ENCODE results near the gene PRXL2A. TPM values are rescaled to one million over a fixed set of nuclear protein-coding genes. Genes with fewer than 3 reads are reported as not detected.

The PRXL2A gene
- polyA plus RNA-seq, 1 of the 3 experiments (the other 2 are of a cell fraction) = 15.6 TPM

DNA sequence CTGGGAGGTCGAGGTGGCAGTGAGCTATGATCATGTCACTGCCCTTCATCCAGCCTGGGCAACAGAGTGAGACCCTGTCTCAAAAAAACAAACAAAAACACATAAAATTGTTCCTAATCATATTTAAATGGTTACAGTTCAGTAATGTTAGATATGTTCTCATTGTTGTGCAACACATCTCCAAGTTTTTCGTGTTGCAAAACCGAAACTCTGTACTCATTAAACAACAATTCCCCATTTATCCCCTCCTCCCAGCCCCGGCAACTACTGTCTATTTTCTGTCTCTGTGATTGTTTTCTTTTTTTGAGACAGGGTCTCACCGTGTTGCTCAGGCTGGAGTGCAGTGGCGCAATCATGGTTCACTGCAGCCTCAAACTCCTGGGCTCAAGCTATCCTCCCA lies 16.1 kb upstream of the PRXL2A start (continued):
- TF ChIP-seq EP300 (IDR thresholded peaks at IDR 0.05; ENCODE audit: borderline replicate concordance in 1 of 2, low read depth in 1 of 2, low read length in 1 of 2) (no peak), USF1 (IDR thresholded peaks at IDR 0.05; ENCODE audit: borderline replicate concordance, low read depth) (no peak), GABPA (IDR thresholded peaks at IDR 0.05; ENCODE audit: low read depth) (no peak), FOXM1 (IDR thresholded peaks at IDR 0.05; ENCODE audit: low read depth) (no peak), POLR2AphosphoS5 (IDR thresholded peaks at IDR 0.05; ENCODE audit: low read depth, low read length) (no peak), RXRA (IDR thresholded peaks at IDR 0.05; ENCODE audit: borderline replicate concordance, low read depth) (no peak)
- TF ChIP-seq, protein P1, sequence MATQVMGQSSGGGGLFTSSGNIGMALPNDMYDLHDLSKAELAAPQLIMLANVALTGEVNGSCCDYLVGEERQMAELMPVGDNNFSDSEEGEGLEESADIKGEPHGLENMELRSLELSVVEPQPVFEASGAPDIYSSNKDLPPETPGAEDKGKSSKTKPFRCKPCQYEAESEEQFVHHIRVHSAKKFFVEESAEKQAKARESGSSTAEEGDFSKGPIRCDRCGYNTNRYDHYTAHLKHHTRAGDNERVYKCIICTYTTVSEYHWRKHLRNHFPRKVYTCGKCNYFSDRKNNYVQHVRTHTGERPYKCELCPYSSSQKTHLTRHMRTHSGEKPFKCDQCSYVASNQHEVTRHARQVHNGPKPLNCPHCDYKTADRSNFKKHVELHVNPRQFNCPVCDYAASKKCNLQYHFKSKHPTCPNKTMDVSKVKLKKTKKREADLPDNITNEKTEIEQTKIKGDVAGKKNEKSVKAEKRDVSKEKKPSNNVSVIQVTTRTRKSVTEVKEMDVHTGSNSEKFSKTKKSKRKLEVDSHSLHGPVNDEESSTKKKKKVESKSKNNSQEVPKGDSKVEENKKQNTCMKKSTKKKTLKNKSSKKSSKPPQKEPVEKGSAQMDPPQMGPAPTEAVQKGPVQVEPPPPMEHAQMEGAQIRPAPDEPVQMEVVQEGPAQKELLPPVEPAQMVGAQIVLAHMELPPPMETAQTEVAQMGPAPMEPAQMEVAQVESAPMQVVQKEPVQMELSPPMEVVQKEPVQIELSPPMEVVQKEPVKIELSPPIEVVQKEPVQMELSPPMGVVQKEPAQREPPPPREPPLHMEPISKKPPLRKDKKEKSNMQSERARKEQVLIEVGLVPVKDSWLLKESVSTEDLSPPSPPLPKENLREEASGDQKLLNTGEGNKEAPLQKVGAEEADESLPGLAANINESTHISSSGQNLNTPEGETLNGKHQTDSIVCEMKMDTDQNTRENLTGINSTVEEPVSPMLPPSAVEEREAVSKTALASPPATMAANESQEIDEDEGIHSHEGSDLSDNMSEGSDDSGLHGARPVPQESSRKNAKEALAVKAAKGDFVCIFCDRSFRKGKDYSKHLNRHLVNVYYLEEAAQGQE (IDR thresholded peaks at IDR 0.05; ENCODE audit: low read depth, low read length) = no peak

DNA sequence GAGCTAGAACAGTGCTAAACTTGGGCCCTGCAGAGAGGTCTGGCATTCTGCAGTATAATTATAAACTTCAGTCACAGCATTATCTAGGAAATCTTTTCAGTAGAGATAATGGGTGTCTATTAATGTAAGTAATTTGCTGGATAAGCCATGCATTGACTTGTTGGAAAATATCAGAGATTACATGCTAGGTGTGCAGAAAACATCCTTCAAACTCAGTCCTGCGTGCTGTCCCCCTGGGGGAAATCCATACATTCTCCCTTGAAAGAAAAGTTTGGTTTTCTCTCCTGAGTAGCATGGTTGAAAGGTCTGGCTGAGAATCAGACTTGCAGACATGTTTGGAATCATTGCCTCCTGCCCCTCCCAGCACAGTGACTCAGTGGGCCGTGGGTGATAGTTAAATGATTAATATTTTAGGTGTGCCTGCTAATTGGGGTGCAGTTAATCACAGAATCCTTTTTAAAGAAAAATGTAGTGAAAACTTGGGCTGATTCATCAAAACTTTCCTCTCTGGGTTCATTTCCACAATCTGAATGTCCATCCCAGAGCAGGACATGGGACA lies 13.9 kb upstream of the PRXL2A start:
- no peaks in the 10 kb centered on the region for H4K20me1 ChIP-seq (ENCODE audit: insufficient read depth)
- H3K4me1 ChIP-seq (ENCODE audit: control insufficient read depth in 1 of 2, insufficient read depth in 2 of 2, low read depth in 1 of 2, low read length in 1 of 2) = peaks cover 0 to under 1% of the 10 kb centered on the region in 2 experiments; a peak in 1 of 4 replicates
- TF ChIP-seq, protein P2, sequence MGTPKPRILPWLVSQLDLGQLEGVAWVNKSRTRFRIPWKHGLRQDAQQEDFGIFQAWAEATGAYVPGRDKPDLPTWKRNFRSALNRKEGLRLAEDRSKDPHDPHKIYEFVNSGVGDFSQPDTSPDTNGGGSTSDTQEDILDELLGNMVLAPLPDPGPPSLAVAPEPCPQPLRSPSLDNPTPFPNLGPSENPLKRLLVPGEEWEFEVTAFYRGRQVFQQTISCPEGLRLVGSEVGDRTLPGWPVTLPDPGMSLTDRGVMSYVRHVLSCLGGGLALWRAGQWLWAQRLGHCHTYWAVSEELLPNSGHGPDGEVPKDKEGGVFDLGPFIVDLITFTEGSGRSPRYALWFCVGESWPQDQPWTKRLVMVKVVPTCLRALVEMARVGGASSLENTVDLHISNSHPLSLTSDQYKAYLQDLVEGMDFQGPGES (IDR thresholded peaks at IDR 0.05; ENCODE audit: low read depth, low read length) = no peak
- TF ChIP-seq, protein P3, sequence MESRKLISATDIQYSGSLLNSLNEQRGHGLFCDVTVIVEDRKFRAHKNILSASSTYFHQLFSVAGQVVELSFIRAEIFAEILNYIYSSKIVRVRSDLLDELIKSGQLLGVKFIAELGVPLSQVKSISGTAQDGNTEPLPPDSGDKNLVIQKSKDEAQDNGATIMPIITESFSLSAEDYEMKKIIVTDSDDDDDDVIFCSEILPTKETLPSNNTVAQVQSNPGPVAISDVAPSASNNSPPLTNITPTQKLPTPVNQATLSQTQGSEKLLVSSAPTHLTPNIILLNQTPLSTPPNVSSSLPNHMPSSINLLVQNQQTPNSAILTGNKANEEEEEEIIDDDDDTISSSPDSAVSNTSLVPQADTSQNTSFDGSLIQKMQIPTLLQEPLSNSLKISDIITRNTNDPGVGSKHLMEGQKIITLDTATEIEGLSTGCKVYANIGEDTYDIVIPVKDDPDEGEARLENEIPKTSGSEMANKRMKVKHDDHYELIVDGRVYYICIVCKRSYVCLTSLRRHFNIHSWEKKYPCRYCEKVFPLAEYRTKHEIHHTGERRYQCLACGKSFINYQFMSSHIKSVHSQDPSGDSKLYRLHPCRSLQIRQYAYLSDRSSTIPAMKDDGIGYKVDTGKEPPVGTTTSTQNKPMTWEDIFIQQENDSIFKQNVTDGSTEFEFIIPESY (IDR thresholded peaks at IDR 0.05; ENCODE audit: borderline replicate concordance, low read depth) = no peak
- TF ChIP-seq TAF1 (IDR thresholded peaks at IDR 0.05; ENCODE audit: borderline replicate concordance, low read depth, low read length) (no peak), NFIC (IDR thresholded peaks at IDR 0.05; ENCODE audit: borderline replicate concordance) (no peak), MEF2A (IDR thresholded peaks at IDR 0.05; ENCODE audit: borderline replicate concordance, low read depth) (no peak), USF1 (IDR thresholded peaks at IDR 0.05; ENCODE audit: borderline replicate concordance, low read depth) (no peak), RFX5 (IDR thresholded peaks at IDR 0.05; ENCODE audit: low read length) (no peak), MAX (IDR thresholded peaks at IDR 0.05; ENCODE audit: low read depth) (no peak), TEAD4 (IDR thresholded peaks at IDR 0.05; ENCODE audit: borderline replicate concordance, insufficient read depth) (no peak), CHD2 (IDR thresholded peaks at IDR 0.05; ENCODE audit: low read length, partially characterized antibody) (no peak), SIN3A (IDR thresholded peaks at IDR 0.05; ENCODE audit: borderline replicate concordance, low read depth, low read length) (no peak), MXI1 (IDR thresholded peaks at IDR 0.05; ENCODE audit: low read depth, low read length) (no peak), RAD21 (IDR thresholded peaks at IDR 0.05; ENCODE audit: low read length) (peak; percentile 54; the same call in 1 of the 2 replicates), GATA2 (CRISPR knock-in tag; IDR thresholded peaks at IDR 0.05) (peak; percentile 52), RCOR1 (IDR thresholded peaks at IDR 0.05; ENCODE audit: low read length) (peak; percentile 52; the same call in 1 of the 2 replicates), EP300 (IDR thresholded peaks at IDR 0.05; ENCODE audit: borderline replicate concordance in 1 of 2, low read depth in 1 of 2, low read length in 1 of 2) (no peak), POLR2AphosphoS5 (IDR thresholded peaks at IDR 0.05; ENCODE audit: low read depth, low read length) (no peak), SMC3 (IDR thresholded peaks at IDR 0.05; ENCODE audit: low read depth, low read length) (no peak; the same call in 1 of the 2 replicates)
- H3K4me3 ChIP-seq (ENCODE audit: low read depth in 2 of 2, low read length in 1 of 2) = no peak overlapping the region
- no peak overlapping the region for H3K4me2 ChIP-seq
- no peaks in the 10 kb centered on the region for H3F3A ChIP-seq (replicated peaks; ENCODE audit: insufficient read depth)
- no peaks in the 10 kb centered on the region for H3K36me3 ChIP-seq (replicated peaks in 1 of 2; ENCODE audit: control insufficient read depth in 1 of 2, insufficient read depth in 2 of 2, low read length in 1 of 2)
- CTCF ChIA-PET = interaction anchor here (1.5 to 1.9 kb wide), 3 partner anchors 11 to 111 kb away, joined by 6 to 11 read pairs (median 8); no protein-coding TSS in a partner anchor
- no peak for DNase-seq
- H3K9me2 ChIP-seq = no peaks in the 10 kb centered on the region
- POLR2A ChIA-PET = interaction anchor here (0.6 kb wide), 1 partner anchor 125 kb away, joined by 3 read pairs; no protein-coding TSS in a partner anchor
- no peak overlapping the region for H3K27ac ChIP-seq (ENCODE audit: low read depth in 2 of 2, low read length in 1 of 2)
- H2AFZ ChIP-seq (ENCODE audit: low read depth) = no peak overlapping the region
- H3K27me3 ChIP-seq (ENCODE audit: insufficient read depth) = no peaks in the 10 kb centered on the region; the same call in 1 of the 2 replicates
- no peaks in the 10 kb centered on the region for H3K9me3 ChIP-seq
- H3K79me2 ChIP-seq (ENCODE audit: insufficient read depth) = no peaks in the 10 kb centered on the region
- 74% methylated on average over 2 of the region's 2 CpGs for WGBS (ENCODE audit: low lambda C conversion rate)
- no peak overlapping the region for H3K9ac ChIP-seq

Measured in SK-N-SH (cell line).